CD14-positive monocyte (primary cell): ENCODE measurements around the gene HOXB1. TPM values are rescaled to one million over a fixed set of nuclear protein-coding genes. Genes with fewer than 3 reads are reported as not detected.

Experiments used
- DNase-seq, 3 donors: peaks; one replicate each; pipeline ENCODE4 v3.0.0-alpha.2; 2011 to 2022
- H2AFZ ChIP-seq: 2 replicates; pipeline ENCODE4 v1.6.0; 2012; ENCODE audit warnings: mild to moderate bottlenecking, low read depth, low read length, inconsistent platforms; ENCODE audit not compliant: insufficient read depth, poor library complexity, severe bottlenecking
- H3K27ac ChIP-seq, 2 donors: 1 replicate in 1 of 2; 2 replicates in 1 of 2; pipeline ENCODE4 v1.5.1; 2012 to 2013; ENCODE audit warnings: low read length in 2 of 2, control low read depth in 1 of 2, inconsistent platforms in 1 of 2, low read depth in 1 of 2, mild to moderate bottlenecking in 1 of 2
- H3K27me3 ChIP-seq, 2 donors: one replicate each; pipeline versions ENCODE4 v1.6.0 to v1.6.1; 2011 to 2013; ENCODE audit warnings: low read length in 2 of 2; ENCODE audit not compliant: control insufficient read depth in 2 of 2, insufficient read depth in 2 of 2
- H3K36me3 ChIP-seq, 2 donors: replicated peaks in 1 of 2; 1 replicate in 1 of 2; 2 replicates in 1 of 2; pipeline versions ENCODE4 v1.5.1 to v1.6.1; 2012 to 2013; ENCODE audit warnings: low read length in 2 of 2, control low read depth in 1 of 2, inconsistent platforms in 1 of 2, mild to moderate bottlenecking in 1 of 2; ENCODE audit not compliant: insufficient read depth in 2 of 2, control insufficient read depth in 1 of 2
- H3K4me1 ChIP-seq, 2 donors: 1 replicate in 1 of 2; 2 replicates in 1 of 2; pipeline versions ENCODE4 v1.5.1 to v1.6.1; 2012 to 2013; ENCODE audit warnings: low read length in 2 of 2, control low read depth in 1 of 2, inconsistent platforms in 1 of 2, mild to moderate bottlenecking in 1 of 2, moderate library complexity in 1 of 2; ENCODE audit not compliant: insufficient read depth in 2 of 2, control insufficient read depth in 1 of 2
- H3K4me2 ChIP-seq: replicated peaks from 2 replicates; pipeline ENCODE3; 2012; ENCODE audit warnings: low read length, moderate library complexity, mild to moderate bottlenecking; ENCODE audit not compliant: poor library complexity, severe bottlenecking; ENCODE audit errors: extremely low read depth
- H3K4me3 ChIP-seq, 3 experiments: fragments of 200-600 bp in 1 of 3; sonication (generic) in 1 of 3; replicated peaks in 1 of 3; 1 replicate in 2 of 3; 2 replicates in 1 of 3; pipeline ENCODE4 v1.5.1; 2011 to 2013; ENCODE audit warnings: low read length in 3 of 3, mild to moderate bottlenecking in 3 of 3, control low read depth in 2 of 3, low read depth in 2 of 3, inconsistent platforms in 1 of 3, moderate library complexity in 1 of 3
- H3K79me2 ChIP-seq: 2 replicates; pipeline ENCODE4 v1.6.0; 2012; ENCODE audit warnings: mild to moderate bottlenecking, control low read depth, inconsistent platforms, low read length, moderate library complexity; ENCODE audit not compliant: insufficient read depth
- H3K9ac ChIP-seq: 2 replicates; pipeline ENCODE4 v1.6.0; 2017; ENCODE audit warnings: low read length, mild to moderate bottlenecking; ENCODE audit not compliant: insufficient read depth, poor library complexity, severe bottlenecking
- H3K9me3 ChIP-seq, 2 donors: replicated peaks in 1 of 2; 1 replicate in 1 of 2; 2 replicates in 1 of 2; pipeline versions ENCODE4 v1.5.1 to v1.6.1; 2012 to 2013; ENCODE audit warnings: low read length in 2 of 2, control low read depth in 1 of 2; ENCODE audit not compliant: control insufficient read depth in 1 of 2, insufficient read depth in 1 of 2
- H4K20me1 ChIP-seq: 2 replicates; pipeline ENCODE4 v1.6.0; 2012; ENCODE audit warnings: mild to moderate bottlenecking, low read length, control low read depth, moderate library complexity; ENCODE audit not compliant: insufficient read depth
- H3K27ac Mint-ChIP-seq, 7 donors: one replicate each; pipeline ENCODE4 v1.8.0; 2020; ENCODE audit warnings: mild to moderate bottlenecking in 7 of 7, mixed read lengths in 7 of 7, moderate library complexity in 6 of 7, inconsistent platforms in 2 of 7
- H3K27me3 Mint-ChIP-seq, 3 donors: one replicate each; pipeline ENCODE4 v1.8.0; 2021 to 2022; ENCODE audit warnings: low read depth in 3 of 3, mild to moderate bottlenecking in 3 of 3, mixed read lengths in 3 of 3, moderate library complexity in 3 of 3, inconsistent platforms in 1 of 3
- H3K36me3 Mint-ChIP-seq, 2 donors: one replicate each; pipeline ENCODE4 v1.8.0; 2020; ENCODE audit warnings: mixed read lengths in 2 of 2, inconsistent platforms in 1 of 2, mild to moderate bottlenecking in 1 of 2
- H3K4me1 Mint-ChIP-seq: one replicate; pipeline ENCODE4 v1.8.0; 2020; ENCODE audit warnings: mild to moderate bottlenecking, mixed read lengths
- H3K4me3 Mint-ChIP-seq, 2 donors: one replicate each; pipeline ENCODE4 v1.8.0; 2020; ENCODE audit warnings: mild to moderate bottlenecking in 2 of 2, mixed read lengths in 2 of 2, moderate library complexity in 1 of 2
- H3K9me3 Mint-ChIP-seq, 7 donors: one replicate each; pipeline ENCODE4 v1.8.0; 2020 to 2022; ENCODE audit warnings: mixed read lengths in 7 of 7, mild to moderate bottlenecking in 6 of 7, moderate library complexity in 6 of 7, inconsistent platforms in 2 of 7
- CTCF ChIP-seq: fragments of 200-600 bp; IDR thresholded peaks from one replicate; pipeline ENCODE4 v1.8.0; 2022; ENCODE audit warnings: antibody characterized with exemption, mild to moderate bottlenecking
- WGBS: methylation state at CpG from one replicate; pipeline ENCODE4 v1.1.5; 2013; ENCODE audit warnings: missing lambda C conversion rate; ENCODE audit not compliant: insufficient coverage; 5-methylcytosine and 5-hydroxymethylcytosine counted together
- intact Hi-C, 2 donors: fragments of 100-400 bp; cut with micrococcal nuclease; formaldehyde crosslinking; loops; one replicate each; pipeline versions ENCODE4 v1.15.0 to v1.15.1; 2023
- polyA plus RNA-seq, 3 donors: library from polyadenylated mRNA; depleted of rRNA in 1 of 3; unstranded in 2 of 3; stranded (reverse) in 1 of 3; fragments of 300-500 nt in 2 of 3; fragments of >200 nt in 1 of 3; fragmentation: Illumina TruSeq in 2 of 3; gene quantifications; 1 replicate in 2 of 3; 2 replicates in 1 of 3; pipeline ENCODE4 v1.2.3, GENCODE V29; 2012 to 2021

HOXB1 gene
- polyA plus RNA-seq, 3 donors, result not detected

- H3K36me3 ChIP-seq, result no peaks in the 10 kb centered on the region
- no peaks in the 10 kb centered on the region for H3K4me1 ChIP-seq
- no peak overlapping the region for H2AFZ ChIP-seq
- Mint-ChIP-seq H3K27me3 (peaks cover 20 to 61% (median 37%) of the 10 kb centered on the region in 3 donors), H3K27ac (no peak overlapping the region), H3K9me3 (peaks cover 0 to 2% (median 0%) of the 10 kb centered on the region in 7 donors), H3K4me1 (peaks cover 4% of the 10 kb centered on the region), H3K4me3 (no peak overlapping the region), H3K36me3 (no peaks in the 10 kb centered on the region)
- no peak overlapping the region for H3K9ac ChIP-seq
- H3K4me3 ChIP-seq, result no peak overlapping the region
- WGBS, result 90% methylated on average over 3 of the region's 5 CpGs
- no peak overlapping the region for H3K4me2 ChIP-seq
- TF ChIP-seq CTCF, result no peak
- no peaks in the 10 kb centered on the region for H3K79me2 ChIP-seq
- no peaks in the 10 kb centered on the region for H4K20me1 ChIP-seq
- no peak for DNase-seq
- H3K9me3 ChIP-seq, result no peaks in the 10 kb centered on the region
- no peak overlapping the region for H3K27ac ChIP-seq
- intact Hi-C loops, result no loop called here
- peaks cover 5 to 31% of the 10 kb centered on the region in 2 donors for H3K27me3 ChIP-seq
These were observed 11.4 kb downstream of the HOXB1 start for GRCh38 chr17:48519427-48519826.

DNA sequence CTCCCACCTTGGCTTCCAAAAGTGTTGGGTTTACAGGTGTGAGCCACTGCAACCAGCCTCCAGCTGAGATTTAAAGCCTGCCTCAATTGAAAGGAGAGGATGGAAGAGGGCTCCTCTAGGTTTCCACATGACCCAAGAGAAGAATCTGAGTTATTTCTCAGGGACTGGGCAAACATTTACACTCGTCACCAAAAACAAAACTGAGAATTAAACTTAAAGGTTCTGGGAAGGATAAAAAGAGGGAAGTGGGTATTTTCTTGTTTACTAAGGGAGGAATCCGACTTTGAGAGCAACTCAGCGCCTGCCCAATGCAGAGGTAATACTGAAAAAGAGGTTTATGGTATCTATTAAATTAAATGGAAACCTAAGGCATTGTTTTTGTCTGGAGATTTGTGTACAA is 13.3 kb downstream of the HOXB1 start:
- Histone ChIP-seq H3K27me3 (peaks cover 5 to 22% of the 10 kb centered on the region in 2 donors), H3K79me2 (no peaks in the 10 kb centered on the region), H4K20me1 (no peaks in the 10 kb centered on the region), H3K4me1 (no peaks in the 10 kb centered on the region), H3K4me3 (no peak overlapping the region), H3K9me3 (no peaks in the 10 kb centered on the region), H2AFZ (no peak overlapping the region), H3K9ac (no peak overlapping the region), H3K4me2 (no peak overlapping the region), H3K36me3 (no peaks in the 10 kb centered on the region), H3K27ac (no peak overlapping the region)
- Mint-ChIP-seq H3K27ac (no peak overlapping the region), H3K9me3 (peaks cover 0 to 3% (median 0%) of the 10 kb centered on the region in 7 donors), H3K27me3 (peaks cover 20 to 66% (median 38%) of the 10 kb centered on the region in 3 donors), H3K4me1 (peaks cover 12% of the 10 kb centered on the region), H3K4me3 (no peak overlapping the region), H3K36me3 (no peaks in the 10 kb centered on the region)
- intact Hi-C loops, result no loop called here
- TF ChIP-seq CTCF, result no peak
- WGBS, result 7% methylated on average over 2 of the region's 3 CpGs
- DNase-seq, result no peak
